LNCAP (cell line): ENCODE data around the gene DPPA3.

Experiments
- TF ChIP-seq, protein P1 (sequence below): fragments of 450-650 bp; IDR thresholded peaks from 2 replicates; pipeline ENCODE4 v1.5.1; 2017; ENCODE audit warnings: mild to moderate bottlenecking

Gene DPPA3

GRCh38 chr12:7732993-7733392, 21.8 kb downstream of the DPPA3 start:
- TF ChIP-seq, protein P1, sequence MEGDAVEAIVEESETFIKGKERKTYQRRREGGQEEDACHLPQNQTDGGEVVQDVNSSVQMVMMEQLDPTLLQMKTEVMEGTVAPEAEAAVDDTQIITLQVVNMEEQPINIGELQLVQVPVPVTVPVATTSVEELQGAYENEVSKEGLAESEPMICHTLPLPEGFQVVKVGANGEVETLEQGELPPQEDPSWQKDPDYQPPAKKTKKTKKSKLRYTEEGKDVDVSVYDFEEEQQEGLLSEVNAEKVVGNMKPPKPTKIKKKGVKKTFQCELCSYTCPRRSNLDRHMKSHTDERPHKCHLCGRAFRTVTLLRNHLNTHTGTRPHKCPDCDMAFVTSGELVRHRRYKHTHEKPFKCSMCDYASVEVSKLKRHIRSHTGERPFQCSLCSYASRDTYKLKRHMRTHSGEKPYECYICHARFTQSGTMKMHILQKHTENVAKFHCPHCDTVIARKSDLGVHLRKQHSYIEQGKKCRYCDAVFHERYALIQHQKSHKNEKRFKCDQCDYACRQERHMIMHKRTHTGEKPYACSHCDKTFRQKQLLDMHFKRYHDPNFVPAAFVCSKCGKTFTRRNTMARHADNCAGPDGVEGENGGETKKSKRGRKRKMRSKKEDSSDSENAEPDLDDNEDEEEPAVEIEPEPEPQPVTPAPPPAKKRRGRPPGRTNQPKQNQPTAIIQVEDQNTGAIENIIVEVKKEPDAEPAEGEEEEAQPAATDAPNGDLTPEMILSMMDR, result no peak

- TF ChIP-seq, protein P1, result no peak
Measured at GRCh38 chr12:7747246-7747645, 36.0 kb downstream of the DPPA3 start, which contains the start of gene CLEC4C. CLEC4C (minus strand) TSS chr12:7747375; CDS start chr12:7747348, 27 bp downstream.

DNA sequence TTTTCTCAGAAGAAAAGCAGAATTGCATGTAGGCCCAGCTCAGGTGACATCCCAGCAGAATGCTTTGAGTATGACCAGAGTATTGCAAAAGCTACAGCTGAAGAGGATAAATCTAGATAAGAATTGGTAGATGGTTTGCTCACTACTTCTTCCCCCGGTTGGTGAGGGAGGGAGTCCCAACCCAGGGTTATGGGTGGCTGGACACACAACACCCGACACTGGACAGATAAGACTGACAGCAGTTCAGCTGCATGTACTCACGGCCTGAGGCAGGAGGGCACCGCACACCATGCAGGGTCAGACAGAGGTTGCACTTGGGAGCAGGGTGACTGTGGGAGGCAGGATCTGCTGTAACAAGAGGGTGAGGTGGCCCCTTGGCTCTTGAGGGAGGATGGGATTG, 37.6 kb downstream of the DPPA3 start:
- TF ChIP-seq, protein P1, result no peak

GRCh38 chr12:7749442-7749841, 38.2 kb downstream of the DPPA3 start:
- TF ChIP-seq, protein P1, result no peak

DNA sequence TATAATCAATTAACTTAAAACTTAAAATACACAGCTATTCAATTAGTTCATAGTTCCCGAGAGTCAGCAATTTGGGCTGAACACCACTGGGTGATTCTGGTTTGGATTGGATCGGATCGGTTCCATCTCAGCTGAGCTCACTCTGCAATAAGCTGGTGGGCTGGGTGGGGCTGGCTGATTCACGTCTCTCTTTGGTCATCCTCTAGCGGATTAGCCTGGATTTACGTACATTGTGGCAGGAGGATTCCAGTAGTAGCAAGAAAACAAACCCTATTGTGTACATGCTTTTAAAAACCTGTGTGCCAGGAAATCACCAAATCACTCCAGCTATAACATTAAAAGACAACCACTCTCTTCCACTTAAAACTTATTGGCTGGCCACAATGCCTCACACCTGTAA, 39.1 kb downstream of the DPPA3 start:
- TF ChIP-seq, protein P1, result no peak

GRCh38 chr12:7751394-7751793, 40.2 kb downstream of the DPPA3 start:
- TF ChIP-seq, protein P1, result no peak

DNA sequence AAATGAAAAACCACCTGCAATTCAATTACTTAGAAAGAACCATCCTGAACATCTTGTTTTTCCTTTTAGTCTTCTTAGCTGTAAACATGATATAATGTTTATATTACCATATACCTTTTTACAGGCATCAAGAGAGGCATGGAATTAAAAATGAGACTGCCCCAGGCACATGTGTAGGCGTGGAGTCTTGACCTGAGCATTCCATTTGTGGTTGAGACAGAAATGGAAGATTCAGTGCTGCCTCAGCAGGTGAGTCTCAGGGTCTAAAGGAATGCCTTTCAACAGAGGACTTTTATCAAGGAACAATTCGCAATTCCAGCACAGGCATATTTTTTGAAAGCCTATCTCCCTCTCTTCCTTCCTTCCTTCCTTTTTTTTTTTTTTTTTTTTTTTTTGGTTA, 45.8 kb downstream of the DPPA3 start:
- TF ChIP-seq, protein P1, result no peak

DNA sequence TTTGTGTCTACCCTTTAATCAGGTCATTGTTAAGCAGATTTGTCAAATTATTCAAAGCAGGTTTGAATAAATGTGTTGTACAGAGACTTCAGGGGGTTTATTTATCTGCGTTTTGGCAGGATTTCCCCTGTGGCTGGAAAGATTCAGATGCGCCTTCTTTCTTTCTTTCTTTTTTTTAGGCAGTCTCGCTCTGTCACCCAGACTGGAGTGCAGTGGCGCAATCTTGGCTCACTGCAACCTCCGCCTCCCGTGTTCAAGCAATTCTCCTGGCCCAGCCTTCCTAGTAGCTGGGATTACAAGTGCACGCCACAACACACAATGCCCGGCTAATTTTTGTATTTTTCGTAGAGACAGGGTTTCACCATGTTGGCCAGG, 47.5 kb downstream of the DPPA3 start:
- TF ChIP-seq, protein P1, result no peak
